ENCODE data around the gene ADGRB3.

The ADGRB3 gene

DNA sequence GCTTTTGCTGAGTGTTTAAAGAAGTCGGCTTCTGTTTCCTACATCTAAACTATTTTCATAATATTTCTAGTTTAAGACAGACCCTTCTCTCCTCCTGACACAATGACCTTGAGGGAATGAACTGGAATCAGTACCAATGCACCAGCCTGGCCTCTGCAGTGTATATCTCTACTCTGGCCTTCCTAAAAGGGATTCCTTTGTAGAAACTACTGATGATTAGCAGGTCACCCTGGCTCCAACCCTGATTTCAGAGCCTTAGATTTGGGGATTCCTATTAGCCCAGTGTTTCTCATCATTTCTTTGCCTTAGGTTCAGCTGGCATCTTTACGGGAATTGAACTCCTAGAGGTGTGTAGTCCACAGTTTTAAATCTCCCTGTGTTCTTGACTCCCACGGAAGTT is 75.4 kb downstream of the ADGRB3 start:
- Histone ChIP-seq H3K27me3 (ENCODE audit: control insufficient read depth, insufficient read depth, low read length) (no peaks in the 10 kb centered on the region), H3K36me3 (ENCODE audit: control insufficient read depth, insufficient read depth, low read length) (no peaks in the 10 kb centered on the region)
- TF ChIP-seq, protein P1, sequence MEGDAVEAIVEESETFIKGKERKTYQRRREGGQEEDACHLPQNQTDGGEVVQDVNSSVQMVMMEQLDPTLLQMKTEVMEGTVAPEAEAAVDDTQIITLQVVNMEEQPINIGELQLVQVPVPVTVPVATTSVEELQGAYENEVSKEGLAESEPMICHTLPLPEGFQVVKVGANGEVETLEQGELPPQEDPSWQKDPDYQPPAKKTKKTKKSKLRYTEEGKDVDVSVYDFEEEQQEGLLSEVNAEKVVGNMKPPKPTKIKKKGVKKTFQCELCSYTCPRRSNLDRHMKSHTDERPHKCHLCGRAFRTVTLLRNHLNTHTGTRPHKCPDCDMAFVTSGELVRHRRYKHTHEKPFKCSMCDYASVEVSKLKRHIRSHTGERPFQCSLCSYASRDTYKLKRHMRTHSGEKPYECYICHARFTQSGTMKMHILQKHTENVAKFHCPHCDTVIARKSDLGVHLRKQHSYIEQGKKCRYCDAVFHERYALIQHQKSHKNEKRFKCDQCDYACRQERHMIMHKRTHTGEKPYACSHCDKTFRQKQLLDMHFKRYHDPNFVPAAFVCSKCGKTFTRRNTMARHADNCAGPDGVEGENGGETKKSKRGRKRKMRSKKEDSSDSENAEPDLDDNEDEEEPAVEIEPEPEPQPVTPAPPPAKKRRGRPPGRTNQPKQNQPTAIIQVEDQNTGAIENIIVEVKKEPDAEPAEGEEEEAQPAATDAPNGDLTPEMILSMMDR (IDR thresholded peaks at IDR 0.05), result no peak

DNA sequence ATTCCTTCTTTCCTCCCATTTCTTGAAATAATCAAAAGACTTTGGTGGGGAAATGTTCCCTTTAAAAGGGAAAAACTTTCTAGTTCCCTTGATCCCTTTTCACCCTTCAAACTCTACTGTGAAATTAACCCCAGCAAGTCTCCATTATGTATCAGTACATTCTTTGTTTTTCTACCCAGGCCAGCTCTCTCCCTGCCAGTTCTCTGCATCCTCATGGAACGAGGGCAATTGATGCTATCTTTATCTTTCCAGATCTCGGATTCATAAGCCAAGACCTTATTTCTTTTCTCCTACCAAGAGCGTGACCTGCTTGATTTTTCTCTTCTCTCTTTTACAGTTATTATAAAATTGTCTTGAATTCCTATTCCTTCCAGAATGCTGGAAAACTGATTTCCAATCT is 75.8 kb downstream of the ADGRB3 start:
- no peaks in the 10 kb centered on the region for H3K4me1 ChIP-seq
- H3K79me2 ChIP-seq, result no peaks in the 10 kb centered on the region
- H3K27me3 ChIP-seq (ENCODE audit: control insufficient read depth, insufficient read depth, low read length), result no peaks in the 10 kb centered on the region
- no peak overlapping the region for H2AFZ ChIP-seq
- H3K9ac ChIP-seq, result no peak overlapping the region
- H3K4me2 ChIP-seq (ENCODE audit: low read length), result no peak overlapping the region
- H3K9me3 ChIP-seq (ENCODE audit: control insufficient read depth, low read length), result no peaks in the 10 kb centered on the region
- TF ChIP-seq, protein P1 (IDR thresholded peaks at IDR 0.05), result no peak
- H3K36me3 ChIP-seq (ENCODE audit: control insufficient read depth, insufficient read depth, low read length), result no peaks in the 10 kb centered on the region
- no peak overlapping the region for H3K4me3 ChIP-seq (ENCODE audit: low read depth, low read length)
- no peak overlapping the region for H3K27ac ChIP-seq

More for the DNA sequence above, 75.4 kb downstream of the ADGRB3 start:
- Histone ChIP-seq H3K9ac (no peak overlapping the region), H3K4me2 (ENCODE audit: low read length) (no peak overlapping the region), H3K79me2 (no peaks in the 10 kb centered on the region), H3K27ac (no peak overlapping the region), H2AFZ (no peak overlapping the region), H3K4me1 (no peaks in the 10 kb centered on the region), H3K9me3 (ENCODE audit: control insufficient read depth, low read length) (no peaks in the 10 kb centered on the region), H3K4me3 (ENCODE audit: low read depth, low read length) (no peak overlapping the region)

DNA sequence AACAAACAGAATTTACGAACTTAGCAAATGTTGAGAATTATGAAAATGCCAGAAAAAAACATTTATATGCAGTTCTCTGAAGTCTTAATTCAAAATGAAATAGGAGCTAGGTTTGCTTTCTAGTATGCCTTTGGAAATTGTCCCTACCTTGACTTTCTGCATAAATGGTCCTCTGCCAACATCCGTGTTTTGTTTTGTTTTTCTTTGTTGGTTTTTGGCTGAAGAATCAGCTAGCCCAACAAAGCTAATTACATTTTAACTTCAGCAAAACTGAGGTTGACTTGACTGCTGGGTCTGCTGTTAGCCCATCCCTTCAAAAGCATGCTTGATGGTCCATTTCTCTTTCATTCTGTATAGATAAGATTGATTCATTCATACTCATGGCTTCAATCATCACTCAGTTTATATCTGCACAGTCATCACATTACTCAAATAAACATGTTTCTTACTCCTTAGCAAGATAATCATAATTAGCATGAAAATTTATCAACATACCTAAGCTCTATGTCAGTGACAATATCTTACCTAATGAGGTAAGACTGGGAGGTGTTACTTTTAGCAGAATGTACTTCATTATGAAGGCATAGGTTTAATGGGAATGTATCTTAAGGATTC is 76.4 kb downstream of the ADGRB3 start:
- Histone ChIP-seq H3K4me1 (no peaks in the 10 kb centered on the region), H3K9me3 (ENCODE audit: control insufficient read depth, low read length) (no peaks in the 10 kb centered on the region), H3K27ac (no peak overlapping the region), H2AFZ (no peak overlapping the region), H3K27me3 (ENCODE audit: control insufficient read depth, insufficient read depth, low read length) (no peaks in the 10 kb centered on the region), H3K79me2 (no peaks in the 10 kb centered on the region), H3K4me3 (ENCODE audit: low read depth, low read length) (no peak overlapping the region), H3K9ac (no peak overlapping the region), H3K36me3 (ENCODE audit: control insufficient read depth, insufficient read depth, low read length) (no peaks in the 10 kb centered on the region), H3K4me2 (ENCODE audit: low read length) (no peak overlapping the region)
- TF ChIP-seq, protein P1 (IDR thresholded peaks at IDR 0.05), result no peak

DNA sequence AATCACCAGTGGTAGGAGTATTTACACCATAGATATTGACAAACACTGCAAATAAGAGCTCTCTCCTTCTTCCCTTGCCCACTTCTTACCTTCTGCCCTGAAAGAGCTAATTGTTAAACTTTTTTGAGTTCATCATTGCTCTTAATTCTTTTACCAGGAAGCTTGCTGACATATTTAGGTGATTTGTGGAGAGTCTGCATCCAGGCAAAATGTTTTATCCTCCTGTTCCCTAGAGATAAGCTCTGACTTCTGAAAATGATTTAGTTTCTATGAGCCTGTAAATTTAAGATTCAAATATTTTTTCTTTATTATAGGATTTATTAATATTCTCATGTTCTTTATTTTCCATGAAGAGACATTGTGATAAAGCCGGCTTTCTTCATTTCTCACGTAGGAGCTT is 81.5 kb downstream of the ADGRB3 start:
- no peak overlapping the region for H2AFZ ChIP-seq
- TF ChIP-seq, protein P1 (IDR thresholded peaks at IDR 0.05), result no peak
- H3K4me1 ChIP-seq, result no peaks in the 10 kb centered on the region
- no peaks in the 10 kb centered on the region for H3K9me3 ChIP-seq (ENCODE audit: control insufficient read depth, low read length)
- no peaks in the 10 kb centered on the region for H3K36me3 ChIP-seq (ENCODE audit: control insufficient read depth, insufficient read depth, low read length)
- H3K79me2 ChIP-seq, result no peaks in the 10 kb centered on the region
- H3K27me3 ChIP-seq (ENCODE audit: control insufficient read depth, insufficient read depth, low read length), result no peaks in the 10 kb centered on the region
- no peak overlapping the region for H3K27ac ChIP-seq
- no peak overlapping the region for H3K9ac ChIP-seq
- H3K4me3 ChIP-seq (ENCODE audit: low read depth, low read length), result no peak overlapping the region
- H3K4me2 ChIP-seq (ENCODE audit: low read length), result no peak overlapping the region

DNA sequence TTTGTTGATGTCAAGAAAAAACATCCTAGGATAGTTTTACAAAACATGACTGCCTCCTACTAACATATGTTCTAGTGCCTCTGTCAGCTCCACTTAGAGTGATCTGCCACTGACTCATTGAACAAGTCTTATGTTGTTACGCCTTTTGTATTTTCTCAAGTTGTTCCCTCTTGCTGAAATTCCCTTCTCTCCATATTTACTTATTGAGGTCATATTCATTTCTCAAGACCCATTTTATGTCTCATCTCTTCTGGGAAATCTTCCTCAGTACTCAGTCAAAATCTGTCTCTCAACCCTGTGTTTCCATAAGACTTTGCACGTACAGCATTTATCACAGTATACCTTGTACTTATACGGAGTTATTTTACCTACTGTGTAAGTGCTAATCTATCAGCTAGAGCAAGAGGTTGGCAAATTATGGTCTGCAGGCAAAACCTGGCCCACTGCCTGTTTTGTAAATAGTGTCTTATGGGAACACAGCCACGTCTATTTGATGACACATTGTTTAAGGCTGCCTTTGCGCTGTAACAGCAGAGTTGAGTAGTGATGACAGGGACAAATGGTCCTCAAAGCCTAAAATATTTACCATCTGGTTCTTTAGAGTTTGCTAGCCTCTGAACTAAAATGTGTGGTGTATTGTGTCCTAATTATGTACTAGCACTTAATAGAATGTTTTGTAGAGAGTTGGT is 83.4 kb downstream of the ADGRB3 start:
- H3K79me2 ChIP-seq, result no peaks in the 10 kb centered on the region
- TF ChIP-seq, protein P1 (IDR thresholded peaks at IDR 0.05), result no peak
- H2AFZ ChIP-seq, result no peak overlapping the region
- H3K9me3 ChIP-seq (ENCODE audit: control insufficient read depth, low read length), result no peaks in the 10 kb centered on the region
- no peak overlapping the region for H3K27ac ChIP-seq
- H3K27me3 ChIP-seq (ENCODE audit: control insufficient read depth, insufficient read depth, low read length), result no peaks in the 10 kb centered on the region
- no peaks in the 10 kb centered on the region for H3K4me1 ChIP-seq
- H3K9ac ChIP-seq, result no peak overlapping the region
- H3K36me3 ChIP-seq (ENCODE audit: control insufficient read depth, insufficient read depth, low read length), result no peaks in the 10 kb centered on the region
- H3K4me3 ChIP-seq (ENCODE audit: low read depth, low read length), result no peak overlapping the region
- no peak overlapping the region for H3K4me2 ChIP-seq (ENCODE audit: low read length)
